ENCODE measurements around the gene RCE1.

RCE1 gene

DNA sequence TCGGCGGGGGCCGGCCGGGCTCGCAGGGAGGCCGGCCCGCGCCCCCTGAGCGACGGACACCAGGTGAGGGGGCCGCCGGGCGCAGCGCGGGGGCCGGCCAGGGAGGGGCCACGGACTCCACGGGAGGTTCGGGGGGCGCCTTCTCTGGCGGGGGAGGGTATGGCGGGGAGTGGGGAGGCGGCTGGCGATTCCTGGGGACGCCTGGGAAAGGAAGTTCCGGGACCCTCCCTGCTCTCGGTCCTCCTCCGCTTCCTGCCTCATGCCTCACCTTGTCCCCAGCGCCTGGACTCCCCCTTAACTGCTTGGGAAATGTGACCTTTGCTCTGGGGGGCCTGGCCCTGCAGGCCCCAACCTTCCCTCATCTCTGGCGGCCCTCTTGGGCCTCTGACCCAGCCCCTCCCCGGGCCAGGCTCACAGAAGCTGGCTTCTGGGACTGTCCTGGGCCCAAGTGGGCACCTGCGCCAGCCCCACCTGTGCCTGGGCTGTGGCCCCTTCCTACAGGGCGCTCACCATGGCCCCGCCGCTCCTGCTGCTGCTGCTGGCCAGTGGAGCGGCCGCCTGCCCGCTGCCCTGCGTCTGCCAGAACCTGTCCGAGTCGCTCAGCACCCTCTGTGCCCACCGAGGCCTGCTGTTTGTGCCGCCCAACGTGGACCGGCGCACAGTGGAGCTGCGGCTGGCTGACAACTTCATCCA is 14.1 kb downstream of the RCE1 start:
- DNase-seq (ENCODE audit: low read depth): no peak

DNA sequence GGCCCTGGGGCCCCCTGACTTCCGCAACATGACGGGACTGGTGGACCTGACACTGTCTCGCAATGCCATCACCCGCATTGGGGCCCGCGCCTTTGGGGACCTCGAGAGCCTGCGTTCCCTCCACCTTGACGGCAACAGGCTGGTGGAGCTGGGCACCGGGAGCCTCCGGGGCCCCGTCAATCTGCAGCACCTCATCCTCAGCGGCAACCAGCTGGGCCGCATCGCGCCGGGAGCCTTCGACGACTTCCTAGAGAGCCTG is 14.6 kb downstream of the RCE1 start:
- no peak for DNase-seq (ENCODE audit: low read depth)

DNA sequence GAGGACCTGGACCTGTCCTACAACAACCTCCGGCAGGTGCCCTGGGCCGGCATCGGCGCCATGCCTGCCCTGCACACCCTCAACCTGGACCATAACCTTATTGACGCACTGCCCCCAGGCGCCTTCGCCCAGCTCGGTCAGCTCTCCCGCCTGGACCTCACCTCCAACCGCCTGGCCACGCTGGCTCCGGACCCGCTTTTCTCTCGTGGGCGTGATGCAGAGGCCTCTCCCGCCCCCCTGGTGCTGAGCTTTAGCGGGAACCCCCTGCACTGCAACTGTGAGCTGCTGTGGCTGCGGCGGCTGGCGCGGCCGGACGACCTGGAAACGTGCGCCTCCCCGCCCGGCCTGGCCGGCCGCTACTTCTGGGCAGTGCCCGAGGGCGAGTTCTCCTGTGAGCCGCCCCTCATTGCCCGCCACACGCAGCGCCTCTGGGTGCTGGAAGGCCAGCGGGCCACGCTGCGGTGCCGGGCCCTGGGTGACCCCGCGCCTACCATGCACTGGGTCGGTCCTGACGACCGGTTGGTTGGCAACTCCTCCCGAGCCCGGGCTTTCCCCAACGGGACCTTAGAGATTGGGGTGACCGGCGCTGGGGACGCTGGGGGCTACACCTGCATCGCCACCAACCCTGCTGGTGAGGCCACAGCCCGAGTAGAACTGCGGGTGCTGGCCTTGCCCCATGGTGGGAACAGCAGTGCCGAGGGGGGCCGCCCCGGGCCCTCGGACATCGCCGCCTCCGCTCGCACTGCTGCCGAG is 15.1 kb downstream of the RCE1 start:
- no peak for DNase-seq (ENCODE audit: low read depth)

DNA sequence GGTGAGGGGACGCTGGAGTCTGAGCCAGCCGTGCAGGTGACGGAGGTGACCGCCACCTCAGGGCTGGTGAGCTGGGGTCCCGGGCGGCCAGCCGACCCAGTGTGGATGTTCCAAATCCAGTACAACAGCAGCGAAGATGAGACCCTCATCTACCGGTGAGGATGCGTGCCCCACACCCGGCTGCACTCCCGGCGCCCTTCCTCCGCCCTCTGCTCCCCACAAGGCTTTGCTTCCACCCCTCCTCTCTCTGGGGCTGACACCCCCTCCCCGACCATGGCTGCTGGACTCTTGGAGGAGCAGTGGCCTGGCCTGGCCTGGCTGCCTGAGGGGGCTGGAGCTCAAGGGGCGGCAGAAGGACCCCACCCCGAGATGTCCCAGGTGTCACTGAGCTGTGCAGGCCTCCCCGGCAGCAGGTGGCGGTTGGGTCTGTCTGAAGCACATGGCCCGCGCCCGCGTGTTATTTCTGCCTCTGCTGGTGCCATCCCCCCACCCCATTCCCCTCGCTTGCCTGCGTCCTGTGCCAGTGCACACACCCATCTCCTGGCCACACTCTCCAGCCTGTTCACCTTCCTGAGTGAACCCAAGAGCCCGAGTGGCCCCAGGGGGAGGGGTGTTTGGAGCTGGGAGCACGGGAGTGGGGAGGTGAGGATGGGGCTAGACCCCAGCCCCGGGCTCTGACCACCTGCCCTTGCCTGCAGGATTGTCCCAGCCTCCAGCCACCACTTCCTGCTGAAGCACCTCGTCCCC is 15.9 kb downstream of the RCE1 start:
- DNase-seq (ENCODE audit: low read depth): no peak

DNA sequence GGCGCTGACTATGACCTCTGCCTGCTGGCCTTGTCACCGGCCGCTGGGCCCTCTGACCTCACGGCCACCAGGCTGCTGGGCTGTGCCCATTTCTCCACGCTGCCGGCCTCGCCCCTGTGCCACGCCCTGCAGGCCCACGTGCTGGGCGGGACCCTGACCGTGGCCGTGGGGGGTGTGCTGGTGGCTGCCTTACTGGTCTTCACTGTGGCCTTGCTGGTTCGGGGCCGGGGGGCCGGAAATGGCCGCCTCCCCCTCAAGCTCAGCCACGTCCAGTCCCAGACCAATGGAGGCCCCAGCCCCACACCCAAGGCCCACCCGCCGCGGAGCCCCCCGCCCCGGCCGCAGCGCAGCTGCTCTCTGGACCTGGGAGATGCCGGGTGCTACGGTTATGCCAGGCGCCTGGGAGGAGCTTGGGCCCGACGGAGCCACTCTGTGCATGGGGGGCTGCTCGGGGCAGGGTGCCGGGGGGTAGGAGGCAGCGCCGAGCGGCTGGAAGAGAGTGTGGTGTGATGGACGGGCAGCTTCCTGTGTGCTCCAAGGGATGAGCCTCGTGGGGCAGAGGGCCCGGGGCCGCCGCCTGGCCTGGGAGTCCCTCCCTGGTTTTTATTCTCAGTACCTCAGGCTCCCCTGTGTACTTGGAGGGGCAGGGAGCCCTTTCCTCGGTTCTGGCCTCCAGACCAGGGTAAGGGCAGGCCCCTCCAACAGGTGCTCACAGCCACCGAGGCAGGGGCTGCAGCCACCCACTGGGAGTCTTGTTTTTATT is 16.6 kb downstream of the RCE1 start:
- no peak for DNase-seq (ENCODE audit: low read depth)

DNA sequence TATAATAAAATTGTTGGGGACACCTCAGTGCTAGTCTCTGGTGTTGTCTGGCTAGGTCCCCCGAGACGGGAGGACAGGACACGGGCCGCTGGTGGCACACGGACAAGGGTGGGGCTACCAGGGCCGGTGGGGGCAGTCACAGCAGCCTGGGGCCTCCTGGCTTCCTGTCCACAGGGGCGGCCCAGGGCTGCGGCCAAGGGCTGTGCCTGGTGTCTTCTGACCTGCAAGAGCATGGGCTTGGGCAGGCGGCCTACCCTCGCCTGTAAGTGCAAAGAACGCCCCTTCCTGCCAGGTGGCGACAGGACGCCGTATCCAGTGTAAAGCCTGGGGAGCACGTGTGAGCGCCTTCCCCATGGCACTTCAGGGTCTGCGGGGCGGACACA is 17.2 kb downstream of the RCE1 start:
- DNase-seq (ENCODE audit: low read depth): no peak

DNA sequence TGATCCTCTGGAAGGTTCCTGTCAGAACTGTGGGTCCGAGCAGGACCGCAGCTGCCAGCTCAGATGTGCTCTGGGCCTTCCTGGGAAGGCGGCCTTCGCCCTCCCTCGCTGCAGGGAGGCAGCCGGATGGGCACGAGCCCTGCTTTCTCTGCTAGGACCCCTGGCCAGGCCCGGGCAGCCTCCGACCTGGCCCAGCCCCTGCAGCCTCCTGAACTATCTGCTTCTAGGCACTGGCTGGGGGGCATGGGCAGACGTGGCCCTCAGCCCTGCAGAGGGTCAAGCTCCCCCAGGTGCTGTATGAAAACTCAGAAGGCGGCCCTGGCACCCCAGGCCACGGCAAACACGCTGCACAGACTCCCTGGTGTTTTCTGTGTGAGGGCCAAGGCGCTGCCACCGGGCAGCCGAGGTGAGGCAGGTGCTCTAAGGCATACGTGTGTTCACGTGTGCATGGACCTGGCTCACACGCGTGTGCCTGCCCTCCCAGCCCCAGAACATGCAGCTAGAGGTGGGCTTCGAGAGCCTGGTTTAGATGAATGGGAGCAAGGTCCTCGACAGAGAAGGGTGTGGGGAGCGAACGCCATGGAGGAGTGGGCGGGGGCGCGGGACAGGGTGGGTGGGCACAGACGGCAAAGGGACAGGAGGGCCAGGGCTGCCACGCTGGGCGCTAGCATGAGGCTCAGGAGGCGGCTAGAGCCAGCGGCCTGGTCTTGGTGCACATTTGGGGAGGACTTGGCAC is 18.0 kb downstream of the RCE1 start:
- no peak for DNase-seq (ENCODE audit: low read depth)

DNA sequence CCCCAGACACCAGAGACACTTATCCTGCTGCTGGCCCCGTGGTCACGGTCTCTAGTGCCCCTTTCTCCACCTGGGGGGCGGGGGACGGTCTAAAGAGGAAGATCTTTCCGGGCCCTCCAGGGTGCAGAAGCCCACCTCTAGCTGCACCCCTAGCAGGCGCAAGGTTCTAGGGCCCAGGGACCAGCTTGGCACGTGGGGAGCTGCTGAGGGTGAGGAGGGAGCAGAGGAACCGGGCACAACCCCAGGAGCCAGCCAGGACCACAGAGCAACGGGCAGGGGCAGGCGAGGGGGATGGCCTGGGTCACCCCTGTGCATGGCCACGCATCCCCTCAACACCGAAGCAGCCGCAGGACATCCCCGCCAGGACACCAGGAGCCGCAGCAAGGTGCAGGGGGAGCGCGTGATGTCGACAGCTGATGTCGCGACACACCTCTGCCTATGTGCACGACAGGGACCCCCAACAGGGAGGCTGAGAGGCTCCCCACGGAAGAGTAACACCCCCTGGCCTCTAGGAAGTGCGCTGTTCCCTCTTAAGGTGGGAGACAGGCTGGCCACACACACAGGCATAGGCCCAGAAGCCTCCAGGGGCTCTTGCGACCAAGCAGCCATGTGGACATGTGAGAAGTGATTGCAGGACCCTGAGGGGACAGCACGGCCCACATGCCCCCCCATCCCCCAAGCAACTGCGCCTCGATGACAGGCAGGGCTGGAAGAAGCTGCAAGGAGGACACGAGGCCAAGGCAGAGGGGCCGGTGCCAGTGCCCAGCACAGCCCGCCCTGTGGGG is 18.7 kb downstream of the RCE1 start:
- no peak for DNase-seq (ENCODE audit: low read depth)

DNA sequence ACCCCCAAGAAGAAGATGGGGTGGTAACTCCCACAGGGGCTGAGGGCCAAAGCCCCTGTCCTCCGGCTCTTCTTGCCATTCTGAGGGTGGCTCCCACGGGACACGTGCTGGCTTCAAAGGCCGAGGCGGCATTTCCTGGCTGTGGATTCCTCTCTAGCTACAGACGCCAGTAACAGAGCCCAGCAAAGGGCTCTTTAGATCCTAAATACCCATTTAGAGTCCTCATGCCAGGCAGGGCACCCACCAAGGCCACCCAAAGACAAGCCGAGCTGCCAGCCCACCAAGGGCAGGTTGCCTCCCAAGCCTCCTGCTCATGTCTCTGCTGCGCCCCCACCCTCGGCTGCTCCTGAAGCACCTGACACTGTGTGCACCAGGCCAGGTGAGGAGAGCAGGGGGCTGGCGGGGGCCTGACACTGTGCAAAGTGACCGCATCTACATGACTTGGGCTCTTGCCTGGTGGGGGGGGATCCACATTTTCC is 19.4 kb downstream of the RCE1 start:
- no peak for DNase-seq (ENCODE audit: low read depth)

DNA sequence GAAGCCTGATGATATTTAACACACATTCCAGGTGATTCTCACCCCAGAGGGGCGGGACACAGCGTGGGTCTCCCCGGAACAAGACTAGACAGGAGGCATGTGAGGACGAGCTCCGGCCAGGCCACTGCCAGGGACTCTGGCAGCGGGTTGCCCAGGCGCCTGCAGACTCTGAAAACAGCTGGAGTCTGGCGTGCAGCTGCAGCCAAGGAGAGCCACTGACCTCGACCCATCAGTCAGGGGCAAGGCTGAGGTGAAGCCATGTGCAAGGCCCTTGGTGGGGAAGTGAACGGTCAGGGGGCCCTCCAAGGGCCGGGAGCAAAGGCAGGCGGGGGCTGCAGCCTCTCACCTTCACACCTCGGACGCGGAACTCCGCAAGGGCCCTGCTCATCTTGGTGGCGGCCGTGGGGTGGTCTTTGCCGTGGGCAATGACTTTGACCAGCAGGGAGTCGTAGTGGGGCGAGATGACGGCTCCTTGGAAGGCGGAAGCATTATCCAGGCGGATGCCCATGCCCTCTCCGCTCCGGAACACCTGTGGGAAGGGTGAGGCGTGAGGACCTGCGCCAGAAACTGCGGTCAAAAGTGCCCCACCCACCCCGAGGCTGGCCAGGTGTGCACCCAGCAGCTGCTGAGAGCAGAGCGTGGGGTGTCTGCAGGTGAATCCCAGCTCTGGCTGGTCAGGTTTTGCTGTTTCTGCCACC is 20.3 kb downstream of the RCE1 start:
- no peak for DNase-seq (ENCODE audit: low read depth)

DNA sequence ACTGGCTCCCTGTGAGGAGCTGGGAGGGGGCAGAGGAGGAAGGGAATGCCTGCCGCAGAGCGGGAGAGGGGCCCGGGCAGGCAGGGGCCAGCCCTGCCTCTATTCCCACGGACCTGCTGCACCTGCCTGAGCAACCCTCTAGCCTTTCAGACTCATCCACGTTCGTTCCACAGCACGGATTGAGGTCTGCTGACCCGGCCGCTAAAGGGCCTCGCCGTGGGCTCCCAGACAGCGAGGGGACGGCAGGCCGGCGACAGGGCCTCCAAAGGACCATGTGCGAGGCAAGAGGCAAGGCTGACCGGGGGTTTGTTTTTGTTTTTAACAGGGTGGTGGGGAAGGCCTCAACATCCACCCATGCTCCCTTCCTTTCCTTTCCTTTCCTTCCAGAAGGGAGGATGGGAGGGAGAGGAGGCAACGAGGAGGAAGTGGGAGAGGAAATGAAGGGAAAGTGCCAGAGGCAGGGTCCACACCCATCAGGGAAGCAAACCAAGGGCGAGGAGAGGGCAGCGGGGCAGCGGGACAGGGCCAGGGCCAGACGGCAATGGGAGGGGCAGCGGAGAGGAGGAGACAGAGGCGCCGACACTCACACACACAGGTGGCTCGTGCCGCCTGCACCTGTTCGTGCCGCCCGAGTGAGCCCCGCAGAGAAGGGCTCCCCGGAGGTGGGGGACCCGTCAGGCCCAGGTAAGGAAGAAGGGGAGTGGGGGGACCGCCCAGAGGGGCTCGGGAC is 21.1 kb downstream of the RCE1 start:
- DNase-seq (ENCODE audit: low read depth): no peak

DNA sequence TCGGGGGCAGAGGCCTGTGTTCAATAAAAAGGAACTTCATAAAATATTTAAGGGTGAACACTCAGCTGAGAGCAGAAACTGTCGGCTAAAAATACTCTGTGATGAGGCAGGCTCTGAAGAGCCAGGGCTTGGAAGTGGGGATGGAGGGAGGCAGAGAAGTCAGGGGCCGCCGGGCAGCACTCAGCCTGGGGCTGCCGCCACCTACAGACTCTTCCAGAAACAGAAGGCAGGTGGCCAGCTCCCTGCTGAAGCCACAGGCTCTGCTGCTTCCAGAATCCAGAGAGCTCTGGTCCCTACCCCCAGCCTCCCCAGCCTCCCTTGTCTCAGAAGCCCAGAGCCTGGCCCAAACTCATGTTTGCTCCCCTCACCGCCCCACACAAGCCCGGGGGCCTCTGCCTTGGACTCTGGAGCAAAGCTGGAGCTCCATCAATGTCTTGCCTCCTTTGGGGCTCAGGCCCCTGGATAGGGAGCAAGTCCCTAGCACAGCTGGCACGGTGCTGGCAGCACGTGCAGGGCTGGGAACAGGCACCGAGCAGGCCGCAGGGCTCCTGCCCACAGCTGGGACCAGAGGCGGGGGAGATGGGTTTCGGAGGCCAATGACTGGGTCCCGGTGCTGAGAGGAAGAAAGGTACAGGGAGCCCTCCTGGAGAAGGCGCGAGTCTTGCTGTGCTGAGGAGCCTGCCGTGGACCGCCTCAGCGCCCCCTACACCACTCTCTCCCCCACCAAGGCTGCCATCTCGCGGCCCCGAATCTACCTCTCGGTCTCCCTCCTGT is 21.9 kb downstream of the RCE1 start:
- DNase-seq (ENCODE audit: low read depth): no peak

DNA sequence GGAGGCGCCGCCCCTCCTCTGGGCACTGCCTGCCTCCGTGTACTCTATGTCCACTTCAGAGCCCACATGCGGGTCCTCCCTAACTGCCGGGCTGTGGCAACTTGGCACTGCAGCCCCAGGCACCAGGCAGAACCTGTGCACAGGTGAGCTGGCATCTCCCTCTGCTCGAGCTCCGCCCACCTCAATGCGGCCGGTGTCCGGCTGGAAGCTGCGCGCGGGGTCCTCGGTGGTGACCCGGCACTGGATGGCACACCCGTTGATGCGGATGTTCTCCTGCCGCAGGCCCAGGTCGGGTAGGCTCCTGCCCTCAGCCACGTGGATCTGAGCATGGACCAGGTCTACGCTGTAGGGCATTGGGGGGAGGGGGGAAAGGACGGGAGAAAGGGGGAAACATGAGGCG is 22.8 kb downstream of the RCE1 start:
- DNase-seq (ENCODE audit: low read depth): no peak

DNA sequence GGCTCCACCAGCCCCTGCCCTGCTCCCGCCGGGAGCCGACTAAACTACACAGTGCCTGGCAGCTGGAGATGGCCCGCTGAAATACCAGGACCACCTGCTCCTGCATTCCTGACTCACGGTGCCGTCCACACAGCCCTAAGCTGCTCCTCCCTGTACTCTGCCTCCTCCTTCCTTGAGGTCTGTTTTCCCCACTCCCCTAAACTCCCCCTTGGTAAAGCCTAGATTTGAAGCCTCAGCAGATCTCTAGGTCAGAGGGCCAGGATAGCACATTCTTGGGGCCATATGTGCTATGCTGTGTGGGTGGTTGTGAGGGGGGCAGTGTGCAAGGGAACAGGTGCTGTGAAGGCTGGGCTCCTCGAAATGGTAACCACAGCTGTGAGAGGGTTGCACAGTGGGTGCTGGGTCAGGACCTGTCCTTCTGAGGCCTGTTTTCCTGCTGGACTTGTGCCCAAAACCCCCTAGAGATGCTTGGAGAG is 23.3 kb downstream of the RCE1 start:
- DNase-seq (ENCODE audit: low read depth): no peak

DNA sequence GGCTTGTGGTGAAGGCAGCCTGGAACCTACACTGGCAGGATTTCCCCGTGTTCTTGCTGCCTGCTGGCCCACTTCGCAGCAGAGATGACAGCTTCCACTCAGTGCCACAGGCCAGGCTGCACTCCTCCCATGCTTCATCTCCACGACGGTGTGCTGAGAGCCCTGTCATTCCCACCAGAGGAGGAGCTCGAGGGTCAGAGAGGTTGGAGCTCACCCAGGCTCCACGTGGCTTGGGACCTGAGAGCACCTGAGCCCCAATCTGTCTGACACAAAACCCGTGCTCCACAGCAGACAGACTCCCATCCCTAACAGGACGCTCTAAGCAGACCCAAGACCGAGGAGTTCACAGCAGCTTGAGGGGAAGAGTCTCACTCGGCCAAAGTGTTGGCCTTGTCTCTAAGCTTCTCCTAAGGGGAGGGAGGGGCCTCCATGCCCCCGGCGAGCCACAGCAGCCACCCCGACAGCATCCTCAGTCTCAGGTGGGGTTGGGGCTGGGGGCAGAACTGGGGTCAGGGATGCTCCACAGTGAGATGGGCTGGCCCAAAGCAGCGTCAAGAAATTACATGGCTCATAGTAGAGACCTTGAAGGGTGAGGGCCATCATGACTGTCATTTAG is 24.3 kb downstream of the RCE1 start:
- DNase-seq (ENCODE audit: low read depth): no peak

DNA sequence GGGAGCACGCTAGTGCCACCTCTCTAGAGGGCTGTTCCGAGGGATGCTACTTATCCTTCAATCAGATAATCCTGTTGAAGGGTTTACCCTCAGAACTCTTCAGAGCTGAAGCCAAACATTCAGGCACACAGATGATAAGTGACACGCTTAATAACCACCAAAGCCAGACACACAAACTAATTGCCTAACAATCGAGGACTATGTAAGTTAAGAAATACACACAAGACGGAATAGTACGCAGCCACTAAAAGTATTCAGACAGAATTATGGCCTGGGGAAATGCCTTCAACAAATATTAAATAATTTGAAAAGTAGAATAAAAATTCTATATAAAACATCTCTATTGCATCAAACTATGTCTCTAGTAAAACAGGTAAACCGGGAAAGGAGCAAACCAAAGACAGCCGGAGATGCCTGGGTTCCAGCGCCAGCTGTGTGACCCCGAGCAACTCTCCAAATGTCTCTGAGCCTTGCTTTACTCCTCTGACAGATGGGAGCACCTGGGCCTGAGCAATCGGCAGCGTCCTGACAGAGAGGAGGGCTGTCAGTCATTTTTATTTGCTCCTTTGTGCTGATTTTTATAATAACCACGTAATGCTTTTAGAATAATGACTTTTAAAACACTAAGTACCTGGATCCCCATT is 25.0 kb downstream of the RCE1 start:
- DNase-seq (ENCODE audit: low read depth): no peak

DNA sequence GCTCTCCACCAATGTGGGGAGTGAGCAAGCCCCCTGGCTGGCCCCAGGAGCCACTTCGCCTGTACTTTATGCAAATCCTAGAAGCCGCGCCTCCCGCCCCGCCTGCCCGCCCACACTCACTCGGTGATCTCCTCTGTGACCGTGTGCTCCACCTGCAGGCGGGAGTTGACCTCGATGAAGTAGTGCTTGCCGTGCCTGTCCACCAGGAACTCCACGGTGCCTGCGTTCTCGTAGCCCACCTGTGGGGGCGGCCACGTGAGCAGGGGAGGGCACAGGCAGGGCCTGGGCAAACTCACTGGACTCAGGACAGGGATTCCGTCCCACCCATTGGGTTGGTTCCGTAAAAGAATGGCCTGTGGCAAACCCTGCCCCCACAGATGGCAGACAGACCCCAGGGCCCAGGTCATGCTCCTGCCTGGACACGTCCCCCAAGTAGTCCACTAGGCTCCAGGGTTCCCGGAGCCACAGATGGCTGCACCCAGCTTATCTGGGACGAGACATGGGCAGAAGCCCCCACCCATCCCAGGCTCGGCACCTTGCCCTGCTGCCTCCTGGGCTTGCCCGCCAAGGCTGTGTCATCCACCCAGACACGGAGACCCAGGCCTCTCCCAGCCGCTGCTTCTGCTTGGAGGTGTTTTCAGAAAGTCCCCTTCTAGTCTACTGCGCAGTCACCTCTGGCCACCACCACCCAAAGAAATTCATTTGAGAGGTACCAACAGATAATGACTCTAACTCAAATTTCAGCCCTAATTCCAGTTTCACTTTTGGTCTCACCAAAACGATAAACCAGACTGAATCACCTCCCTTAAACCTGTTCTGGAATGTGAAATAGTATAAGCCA is 25.7 kb downstream of the RCE1 start:
- no peak for DNase-seq (ENCODE audit: low read depth)
